GM23338 (cell line): Measurements from ENCODE around the gene MS4A5. TPM values are rescaled to one million over a fixed set of nuclear protein-coding genes. Genes with fewer than 3 reads are reported as not detected.

Experiments used
- ATAC-seq: fragments of 200-7000 bp; cut with Tn5 transposase; 3 replicates; pipeline ENCODE4 v1.9.1; 2020
- DNase-seq: peaks from one replicate; pipeline ENCODE4 v3.0.0-alpha.2; 2015; ENCODE audit warnings: low spot score
- H2AFZ ChIP-seq: fragments of 200-600 bp; sonication (generic); 2 replicates; pipeline ENCODE4 v1.8.0; 2016; ENCODE audit warnings: antibody characterized with exemption, mild to moderate bottlenecking, moderate library complexity
- H3F3A ChIP-seq: fragments of 200-600 bp; sonication (generic); replicated peaks from 2 replicates; pipeline ENCODE4 v1.8.0; 2017; ENCODE audit warnings: antibody characterized with exemption, mixed run types, low read depth
- H3K27ac ChIP-seq: fragments of 200-600 bp; sonication (generic); 2 replicates; pipeline ENCODE4 v1.6.1; 2016; ENCODE audit warnings: low read depth
- H3K27me3 ChIP-seq: fragments of 200-600 bp; sonication (generic); 2 replicates; pipeline ENCODE4 v1.8.0; 2016; ENCODE audit warnings: mild to moderate bottlenecking, mixed run types, moderate library complexity; ENCODE audit not compliant: insufficient read depth
- H3K36me3 ChIP-seq: fragments of 200-600 bp; sonication (generic); 2 replicates; pipeline ENCODE4 v1.8.0; 2016; ENCODE audit warnings: mild to moderate bottlenecking; ENCODE audit not compliant: insufficient read depth
- H3K4me1 ChIP-seq: fragments of 200-600 bp; sonication (generic); 2 replicates; pipeline ENCODE4 v1.8.0; 2016; ENCODE audit warnings: mild to moderate bottlenecking, moderate library complexity; ENCODE audit not compliant: insufficient read depth
- H3K4me2 ChIP-seq: fragments of 200-600 bp; sonication (generic); 2 replicates; pipeline ENCODE4 v1.7.1; 2017; ENCODE audit warnings: mixed run types
- H3K4me3 ChIP-seq: fragments of 200-600 bp; sonication (generic); 2 replicates; pipeline ENCODE4 v1.6.1; 2016; ENCODE audit warnings: mixed run types
- H3K79me2 ChIP-seq: fragments of 200-600 bp; sonication (generic); replicated peaks from 2 replicates; pipeline ENCODE4 v1.8.0; 2017; ENCODE audit warnings: mild to moderate bottlenecking; ENCODE audit not compliant: insufficient read depth
- H3K9me2 ChIP-seq: fragments of 200-600 bp; sonication (generic); 2 replicates; pipeline ENCODE4 v1.8.0; 2017; ENCODE audit not compliant: insufficient read depth
- H4K20me1 ChIP-seq: fragments of 200-600 bp; sonication (generic); replicated peaks from 2 replicates; pipeline ENCODE4 v1.8.0; 2017; ENCODE audit warnings: mild to moderate bottlenecking; ENCODE audit not compliant: insufficient read depth
- H3K27ac Mint-ChIP-seq: 2 replicates; pipeline ENCODE4 v1.8.0; 2020; ENCODE audit warnings: inconsistent platforms, mild to moderate bottlenecking, moderate library complexity, mixed read lengths
- H3K27me3 Mint-ChIP-seq: 3 replicates; pipeline ENCODE4 v1.8.0; 2022; ENCODE audit warnings: low read depth, mild to moderate bottlenecking, moderate library complexity, mixed read lengths, inconsistent platforms; ENCODE audit not compliant: insufficient read depth, poor library complexity
- H3K36me3 Mint-ChIP-seq: 3 replicates; pipeline ENCODE4 v1.8.0; 2021; ENCODE audit warnings: low read depth, mild to moderate bottlenecking, inconsistent platforms, moderate library complexity, mixed read lengths
- H3K4me1 Mint-ChIP-seq: 3 replicates; pipeline ENCODE4 v1.8.0; 2020; ENCODE audit warnings: mild to moderate bottlenecking, inconsistent platforms, mixed read lengths
- H3K4me3 Mint-ChIP-seq: 3 replicates; pipeline ENCODE4 v1.8.0; 2021; ENCODE audit warnings: moderate library complexity, mild to moderate bottlenecking, inconsistent platforms, mixed read lengths
- H3K9me3 Mint-ChIP-seq: 3 replicates; pipeline ENCODE4 v1.8.0; 2020; ENCODE audit warnings: moderate library complexity, mild to moderate bottlenecking, inconsistent platforms, mixed read lengths
- CREB1 ChIP-seq: fragments of 250-450 bp; sonication (Bioruptor Pico); IDR thresholded peaks from 2 replicates; pipeline ENCODE4 v1.5.0; 2020; ENCODE audit warnings: low read depth, mild to moderate bottlenecking, moderate library complexity
- CTCF ChIP-seq, 2 experiments: fragments of 200-600 bp in 1 of 2; sonication (generic) in 1 of 2; conservative IDR thresholded peaks; 2 replicates each; pipeline versions ENCODE4 v1.5.1 to v1.6.1; 2016 to 2017; ENCODE audit warnings: antibody characterized with exemption in 2 of 2, low read depth in 2 of 2, mild to moderate bottlenecking in 2 of 2, moderate library complexity in 1 of 2
- ETS1 ChIP-seq: IDR thresholded peaks from 2 replicates; pipeline ENCODE4 v1.6.1; 2016; ENCODE audit warnings: antibody characterized with exemption
- EZH2 ChIP-seq: fragments of 200-600 bp; sonication (generic); IDR thresholded peaks from one replicate; pipeline ENCODE4 v1.8.0; 2017; ENCODE audit warnings: antibody characterized with exemption, mild to moderate bottlenecking, low read depth; ENCODE audit not compliant: unreplicated experiment
- EZH2phosphoT487 ChIP-seq: fragments of 200-600 bp; sonication (generic); IDR thresholded peaks from one replicate; pipeline ENCODE4 v1.8.1; 2018; ENCODE audit warnings: antibody characterized with exemption; ENCODE audit not compliant: unreplicated experiment
- JUNB ChIP-seq: IDR thresholded peaks from one replicate; pipeline ENCODE4 v1.6.1; 2016; ENCODE audit warnings: antibody characterized with exemption; ENCODE audit not compliant: unreplicated experiment
- POLR2AphosphoS5 ChIP-seq: IDR thresholded peaks from 2 replicates; pipeline ENCODE4 v1.6.1; 2016; ENCODE audit warnings: antibody characterized with exemption, low read depth
- REST ChIP-seq: IDR thresholded peaks from one replicate; pipeline ENCODE4 v1.6.1; 2018; ENCODE audit warnings: antibody characterized with exemption; ENCODE audit not compliant: unreplicated experiment
- ZNF114 ChIP-seq: fragments of 250-450 bp; sonication (Bioruptor Pico); IDR thresholded peaks from 2 replicates; pipeline ENCODE4 v1.5.0; 2020; ENCODE audit warnings: mild to moderate bottlenecking, moderate library complexity
- ZNF331 ChIP-seq: fragments of 250-450 bp; sonication (Bioruptor Pico); IDR thresholded peaks from 2 replicates; pipeline ENCODE4 v1.5.0; 2020; ENCODE audit warnings: low read depth, mild to moderate bottlenecking, moderate library complexity
- ZNF462 ChIP-seq: fragments of 250-450 bp; sonication (Bioruptor Pico); IDR thresholded peaks from 2 replicates; pipeline ENCODE4 v1.5.0; 2020; ENCODE audit warnings: mild to moderate bottlenecking, moderate library complexity
- polyA plus RNA-seq: library from polyadenylated mRNA; unstranded; fragments of >200 nt; fragmentation: Nextera tagmentation; extraction: Ambion mirVana; gene quantifications from 2 replicates; pipeline ENCODE4 v1.2.1, GENCODE V29; 2016
- total RNA-seq: library from RNA; depleted of rRNA; stranded (reverse); fragments of >200 nt; shearing (Covaris generic); gene quantifications from 2 replicates; pipeline ENCODE4 v1.2.3, GENCODE V29; 2014

MS4A5 gene
- total and polyA plus RNA-seq, 2 experiments from 2014 or later: not detected

GRCh38 chr11:60431251-60431650 is 1.9 kb downstream of the MS4A5 start:
- no peaks in the 10 kb centered on the region for H3K4me1 ChIP-seq
- no peak overlapping the region for H3K4me2 ChIP-seq
- no peak overlapping the region for H3K27ac ChIP-seq
- H3F3A ChIP-seq: no peaks in the 10 kb centered on the region
- 0 out of 2 replicates have a peak overlapping the region, but pooled peaks have one; percentile 5 for H2AFZ ChIP-seq
- Mint-ChIP-seq H3K9me3 (peaks cover 7% of the 10 kb centered on the region; the same call in 2 of the 3 replicates), H3K36me3 (peaks cover 6% of the 10 kb centered on the region; the same call in 1 of the 3 replicates), H3K27ac (no peak overlapping the region), H3K27me3 (no peaks in the 10 kb centered on the region), H3K4me3 (no peak overlapping the region), H3K4me1 (no peaks in the 10 kb centered on the region)
- 0 out of 2 replicates have a peak, but pooled peaks cover 3% of the 10 kb centered on the region for H3K9me2 ChIP-seq
- no peak for DNase-seq
- no peak overlapping the region for H3K4me3 ChIP-seq
- TF ChIP-seq POLR2AphosphoS5: no peak
- no peak for TF ChIP-seq JUNB
- TF ChIP-seq ZNF331: no peak
- no peak for TF ChIP-seq CTCF (conservative IDR thresholded peaks at IDR 0.05; ENCODE audit: low read depth in 2 of 2)
- no peak for TF ChIP-seq CREB1 (CRISPR knock-in tag)
- TF ChIP-seq ETS1: no peak
- TF ChIP-seq EZH2phosphoT487: no peak
- no peak for TF ChIP-seq EZH2
- no peak for TF ChIP-seq ZNF462
- TF ChIP-seq REST: no peak
- TF ChIP-seq ZNF114: no peak
- no peaks in the 10 kb centered on the region for H3K27me3 ChIP-seq
- H4K20me1 ChIP-seq: no peaks in the 10 kb centered on the region
- H3K79me2 ChIP-seq: no peaks in the 10 kb centered on the region
- no peak for ATAC-seq
- H3K36me3 ChIP-seq: no peaks in the 10 kb centered on the region
